GM12864 (cell line): ENCODE data around the gene NID1.

Source experiments
- DNase-seq: peaks from one replicate; pipeline ENCODE4 v3.0.0-alpha.2; 2011; ENCODE audit warnings: low read depth
- H3K4me3 ChIP-seq: 2 replicates; pipeline ENCODE4 v1.5.1; 2011; ENCODE audit warnings: mild to moderate bottlenecking, low read depth, low read length, control low read depth
- CTCF ChIP-seq: IDR thresholded peaks from 2 replicates; pipeline ENCODE4 v1.5.1; 2011; ENCODE audit warnings: low read depth, mild to moderate bottlenecking, moderate library complexity, low read length, control low read depth, inconsistent platforms; ENCODE audit errors: missing control alignments

NID1 gene

GRCh38 chr1:235938709-235939479, 126.0 kb downstream of the NID1 start:
- no peak for DNase-seq
- no peak overlapping the region for H3K4me3 ChIP-seq
- no peak for TF ChIP-seq CTCF

GRCh38 chr1:235937123-235937522, 127.8 kb downstream of the NID1 start:
- no peak for TF ChIP-seq CTCF
- DNase-seq, result no peak
- H3K4me3 ChIP-seq, result no peak overlapping the region

GRCh38 chr1:235935235-235936225, 129.4 kb downstream of the NID1 start:
- DNase-seq, result no peak
- H3K4me3 ChIP-seq, result no peak overlapping the region
- TF ChIP-seq CTCF, result no peak

GRCh38 chr1:235933766-235934116, 131.1 kb downstream of the NID1 start:
- H3K4me3 ChIP-seq, result no peak overlapping the region
- no peak for DNase-seq

GRCh38 chr1:235933017-235933765, 131.7 kb downstream of the NID1 start:
- no peak overlapping the region for H3K4me3 ChIP-seq
- no peak for DNase-seq
- peak; percentile 4 for TF ChIP-seq CTCF

More at GRCh38 chr1:235933766-235934116, 131.1 kb downstream of the NID1 start:
- TF ChIP-seq CTCF, result no peak

GRCh38 chr1:235932090-235932510, 132.8 kb downstream of the NID1 start:
- DNase-seq, result no peak
- H3K4me3 ChIP-seq, result no peak overlapping the region
- TF ChIP-seq CTCF, result no peak
